Central memory CD8-positive, alpha-beta T cell (primary cell): Measurements from ENCODE around the gene INSM1.

Experiments used
- ATAC-seq: fragments of 150-1000 bp; cut with Tn5 transposase; replicated peaks from 2 replicates; pipeline ENCODE4 v1.10.0; 2022; ENCODE audit warnings: mild to moderate bottlenecking, moderate FRiP score, moderate number of reproducible peaks; ENCODE audit not compliant: poor library complexity, severe bottlenecking; ENCODE audit errors: extremely low read depth
- DNase-seq, 2 donors: peaks; one replicate each; pipeline ENCODE4 v3.0.0; 2021; ENCODE audit warnings: low spot score in 2 of 2
- H3K27ac Mint-ChIP-seq: one replicate; pipeline ENCODE4 v1.8.0; 2022; ENCODE audit warnings: low read depth, mild to moderate bottlenecking, moderate library complexity, mixed read lengths
- H3K27me3 Mint-ChIP-seq: one replicate; pipeline ENCODE4 v1.8.0; 2022; ENCODE audit warnings: mixed read lengths
- H3K36me3 Mint-ChIP-seq: one replicate; pipeline ENCODE4 v1.8.0; 2022; ENCODE audit warnings: mild to moderate bottlenecking, moderate library complexity, mixed read lengths; ENCODE audit not compliant: insufficient read depth
- H3K4me1 Mint-ChIP-seq: one replicate; pipeline ENCODE4 v1.8.0; 2022; ENCODE audit warnings: mixed read lengths
- H3K4me3 Mint-ChIP-seq: one replicate; pipeline ENCODE4 v1.8.0; 2022; ENCODE audit warnings: mild to moderate bottlenecking, moderate library complexity, mixed read lengths
- H3K9me3 Mint-ChIP-seq: one replicate; pipeline ENCODE4 v1.8.0; 2022; ENCODE audit warnings: mixed read lengths

INSM1 gene

GRCh38 chr20:20386192-20386591 lies 18.3 kb downstream of the INSM1 start:
- no peak overlapping the region for H3K4me3 Mint-ChIP-seq
- no peaks in the 10 kb centered on the region for H3K4me1 Mint-ChIP-seq
- DNase-seq (no peak), ATAC-seq (no peak)
- peaks cover 8% of the 10 kb centered on the region for H3K36me3 Mint-ChIP-seq
- peaks cover 11% of the 10 kb centered on the region for H3K27me3 Mint-ChIP-seq
- no peak overlapping the region for H3K27ac Mint-ChIP-seq
- no peaks in the 10 kb centered on the region for H3K9me3 Mint-ChIP-seq

DNA sequence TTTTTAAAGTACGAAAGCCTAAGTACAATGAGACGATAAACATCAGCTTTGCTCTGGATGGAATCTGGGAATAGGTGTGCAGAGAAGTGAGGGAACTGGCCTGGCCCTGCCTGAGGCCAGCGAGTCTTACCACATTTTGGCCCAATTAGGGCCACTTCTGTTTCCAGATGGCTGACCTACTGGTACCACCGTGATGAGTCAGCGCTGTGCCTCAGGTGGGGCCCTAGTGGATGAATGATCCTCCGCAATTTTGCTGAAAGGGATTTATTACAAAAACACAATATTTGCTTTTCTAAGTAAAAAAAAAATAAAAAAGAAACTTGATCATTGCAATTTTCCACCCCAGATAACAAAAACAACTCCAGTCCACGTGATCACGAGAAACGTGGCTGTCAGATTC lies 22.5 kb downstream of the INSM1 start:
- Mint-ChIP-seq H3K27me3 (no peaks in the 10 kb centered on the region), H3K36me3 (peaks cover 18% of the 10 kb centered on the region), H3K27ac (no peak overlapping the region), H3K4me1 (no peaks in the 10 kb centered on the region), H3K9me3 (no peaks in the 10 kb centered on the region), H3K4me3 (no peak overlapping the region)
- DNase-seq (no peak), ATAC-seq (no peak)

GRCh38 chr20:20391115-20391514 lies 23.2 kb downstream of the INSM1 start:
- H3K4me1 Mint-ChIP-seq, result no peaks in the 10 kb centered on the region
- H3K27me3 Mint-ChIP-seq, result no peaks in the 10 kb centered on the region
- H3K36me3 Mint-ChIP-seq, result peaks cover 18% of the 10 kb centered on the region
- no peak for DNase-seq
- no peak overlapping the region for H3K4me3 Mint-ChIP-seq
- H3K27ac Mint-ChIP-seq, result no peak overlapping the region
- ATAC-seq, result no peak
- no peaks in the 10 kb centered on the region for H3K9me3 Mint-ChIP-seq

GRCh38 chr20:20391766-20392165 lies 23.9 kb downstream of the INSM1 start:
- no peaks in the 10 kb centered on the region for H3K27me3 Mint-ChIP-seq
- H3K36me3 Mint-ChIP-seq, result peaks cover 18% of the 10 kb centered on the region
- no peaks in the 10 kb centered on the region for H3K9me3 Mint-ChIP-seq
- ATAC-seq (no peak), DNase-seq (no peak)
- no peak overlapping the region for H3K27ac Mint-ChIP-seq
- H3K4me3 Mint-ChIP-seq, result no peak overlapping the region
- H3K4me1 Mint-ChIP-seq, result no peaks in the 10 kb centered on the region

- H3K9me3 Mint-ChIP-seq, result no peaks in the 10 kb centered on the region
- no peaks in the 10 kb centered on the region for H3K4me1 Mint-ChIP-seq
- H3K27ac Mint-ChIP-seq, result peak overlapping the region; percentile 69
- DNase-seq (no peak), ATAC-seq (no peak)
- peaks cover 18% of the 10 kb centered on the region for H3K36me3 Mint-ChIP-seq
- no peak overlapping the region for H3K4me3 Mint-ChIP-seq
- H3K27me3 Mint-ChIP-seq, result no peaks in the 10 kb centered on the region
Measured at GRCh38 chr20:20393207-20394120, 25.6 kb downstream of the INSM1 start.

DNA sequence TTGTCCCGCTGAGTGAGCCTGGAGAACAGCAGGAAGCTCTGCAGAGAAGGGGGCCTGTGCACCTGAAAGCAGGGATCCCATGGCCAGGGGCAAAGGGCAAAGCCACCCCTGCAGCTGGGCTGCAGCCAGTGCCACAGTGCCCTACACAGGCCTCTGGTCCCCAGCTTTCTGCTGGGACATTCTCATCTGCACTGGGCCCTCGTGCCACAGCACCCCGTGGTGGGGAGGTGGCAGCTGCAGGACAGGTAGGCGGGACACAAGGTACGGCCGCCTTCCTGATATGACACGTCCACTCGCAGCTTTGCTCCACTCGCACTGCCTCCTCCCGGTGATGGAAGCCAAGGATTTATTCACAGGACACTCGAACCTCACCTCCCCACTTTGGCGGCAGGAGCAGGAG lies 27.2 kb downstream of the INSM1 start:
- ATAC-seq (no peak), DNase-seq (no peak)
- H3K9me3 Mint-ChIP-seq, result no peaks in the 10 kb centered on the region
- H3K36me3 Mint-ChIP-seq, result peaks cover 16% of the 10 kb centered on the region
- H3K4me1 Mint-ChIP-seq, result no peaks in the 10 kb centered on the region
- H3K27me3 Mint-ChIP-seq, result no peaks in the 10 kb centered on the region
- peak overlapping the region; percentile 70 for H3K27ac Mint-ChIP-seq
- no peak overlapping the region for H3K4me3 Mint-ChIP-seq

DNA sequence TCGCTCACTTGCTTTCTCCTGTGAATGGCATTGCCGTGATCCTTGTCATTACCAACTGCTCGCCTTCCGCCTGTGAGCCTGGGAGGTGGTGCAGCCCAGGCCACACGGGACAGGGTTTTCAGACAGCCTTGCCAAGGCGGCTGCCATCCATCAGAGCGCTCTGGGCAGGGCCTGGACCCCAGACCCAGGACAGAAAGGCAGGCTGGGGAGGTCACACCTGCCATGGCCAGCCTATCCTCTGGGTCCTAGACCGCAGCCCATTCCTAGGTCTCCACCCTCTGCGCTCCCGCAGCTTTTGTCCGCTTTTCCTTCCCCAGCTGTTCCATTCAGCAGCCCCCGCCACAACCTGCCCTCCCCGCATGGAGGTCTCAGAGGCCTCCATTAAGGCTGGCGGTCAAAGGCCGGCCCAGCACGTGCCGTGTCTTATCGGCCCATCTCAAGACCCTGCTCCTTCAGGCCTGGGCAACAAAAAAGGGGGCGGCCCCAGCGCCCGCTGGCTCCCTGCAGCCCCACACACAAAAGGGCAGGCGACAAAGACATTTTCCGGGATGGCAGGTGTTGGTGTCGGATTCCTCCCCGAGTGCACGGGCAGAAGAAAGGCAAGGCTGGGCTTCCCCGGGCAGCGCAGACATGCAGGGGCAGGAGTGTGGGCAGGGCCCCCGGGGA lies 28.1 kb downstream of the INSM1 start:
- Mint-ChIP-seq H3K4me1 (no peaks in the 10 kb centered on the region), H3K4me3 (no peak overlapping the region), H3K27me3 (no peaks in the 10 kb centered on the region), H3K27ac (no peak overlapping the region), H3K36me3 (peaks cover 13% of the 10 kb centered on the region), H3K9me3 (no peaks in the 10 kb centered on the region)
- no peak for DNase-seq
- no peak for ATAC-seq

DNA sequence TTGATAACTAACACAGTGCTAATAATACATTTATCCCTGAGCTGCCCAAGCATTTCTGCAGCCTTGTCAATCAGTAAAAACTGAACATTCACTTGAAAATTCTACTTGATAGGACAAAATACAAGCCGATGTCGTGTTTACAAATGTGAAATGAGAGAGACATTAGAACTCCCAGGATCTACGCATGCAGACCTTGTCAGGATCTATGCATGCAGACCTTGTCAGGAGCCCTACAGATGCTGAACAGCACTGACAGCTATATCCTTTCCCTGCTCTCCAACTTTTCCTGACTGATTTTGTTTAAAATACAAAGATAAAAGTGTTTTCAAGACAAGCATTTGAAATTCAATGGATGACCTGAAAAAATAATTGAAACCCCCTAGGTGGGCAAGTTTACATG lies 28.9 kb downstream of the INSM1 start:
- H3K27me3 Mint-ChIP-seq, result no peaks in the 10 kb centered on the region
- H3K27ac Mint-ChIP-seq, result no peak overlapping the region
- no peaks in the 10 kb centered on the region for H3K4me1 Mint-ChIP-seq
- no peak for ATAC-seq
- peaks cover 11% of the 10 kb centered on the region for H3K36me3 Mint-ChIP-seq
- H3K9me3 Mint-ChIP-seq, result no peaks in the 10 kb centered on the region
- no peak overlapping the region for H3K4me3 Mint-ChIP-seq
- DNase-seq, result no peak

GRCh38 chr20:20398123-20398522 lies 30.2 kb downstream of the INSM1 start:
- H3K36me3 Mint-ChIP-seq, result peaks cover 10% of the 10 kb centered on the region
- H3K27me3 Mint-ChIP-seq, result no peaks in the 10 kb centered on the region
- ATAC-seq, result no peak

DNA sequence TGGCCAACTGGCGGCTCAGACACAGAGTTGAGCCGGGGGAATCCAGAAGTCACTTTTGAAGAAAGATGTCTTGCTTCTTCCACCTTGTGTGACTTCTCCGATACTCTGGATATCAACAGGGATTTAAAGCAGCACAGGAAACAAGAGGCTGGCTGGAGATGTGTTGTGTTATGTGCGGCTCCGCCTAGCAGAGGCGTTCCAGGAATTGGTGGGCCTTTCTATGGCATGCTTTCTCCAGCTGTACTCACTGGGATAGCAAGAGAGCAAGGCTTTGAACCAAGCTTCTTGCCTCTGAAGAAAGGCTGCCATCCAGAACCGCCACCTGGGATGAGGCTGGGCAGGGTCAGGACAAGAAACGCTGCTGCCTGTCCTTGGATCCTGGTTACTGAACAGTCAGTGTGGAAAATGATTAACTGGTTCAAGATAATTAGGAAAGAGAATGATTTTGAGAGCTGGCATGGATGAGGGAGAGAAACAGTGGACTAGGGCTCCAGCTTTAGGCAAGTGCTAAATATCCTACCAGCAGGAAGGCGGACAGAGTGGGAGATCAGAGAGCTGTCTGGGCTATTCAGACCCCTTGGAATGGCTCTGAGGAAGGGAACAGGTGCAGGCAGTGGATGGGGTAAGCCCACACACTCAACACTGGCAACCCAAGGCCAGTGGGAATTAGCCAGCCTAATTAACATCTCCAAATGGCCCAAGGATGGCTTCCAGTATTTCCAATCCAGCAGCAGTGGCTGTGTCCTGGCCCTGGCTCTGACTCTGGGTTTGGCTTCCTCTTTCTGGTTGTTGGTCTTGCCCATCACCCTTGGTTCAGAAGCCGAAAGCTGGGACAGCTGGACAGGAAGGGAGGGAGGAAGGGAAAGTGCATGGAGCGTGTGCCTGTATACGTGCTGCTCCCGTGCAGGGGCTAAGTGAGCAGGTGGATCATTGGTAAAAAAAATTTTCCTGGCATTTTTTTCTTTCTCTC lies 31.9 kb downstream of the INSM1 start:
- Mint-ChIP-seq H3K9me3 (no peaks in the 10 kb centered on the region), H3K27ac (no peak overlapping the region), H3K4me3 (no peak overlapping the region), H3K4me1 (no peaks in the 10 kb centered on the region), H3K27me3 (no peaks in the 10 kb centered on the region), H3K36me3 (peaks cover 8% of the 10 kb centered on the region)
- ATAC-seq (no peak), DNase-seq (no peak)

More at GRCh38 chr20:20398123-20398522, 30.2 kb downstream of the INSM1 start:
- no peak for DNase-seq
- H3K9me3 Mint-ChIP-seq, result no peaks in the 10 kb centered on the region
- H3K27ac Mint-ChIP-seq, result no peak overlapping the region
- H3K4me1 Mint-ChIP-seq, result no peaks in the 10 kb centered on the region
- no peak overlapping the region for H3K4me3 Mint-ChIP-seq

- Mint-ChIP-seq H3K9me3 (no peaks in the 10 kb centered on the region), H3K27ac (no peak overlapping the region), H3K27me3 (no peaks in the 10 kb centered on the region), H3K36me3 (peaks cover 5% of the 10 kb centered on the region), H3K4me1 (no peaks in the 10 kb centered on the region), H3K4me3 (no peak overlapping the region)
- ATAC-seq (no peak), DNase-seq (no peak)
Measured at GRCh38 chr20:20401991-20402390, 34.1 kb downstream of the INSM1 start.

- Mint-ChIP-seq H3K4me3 (no peak overlapping the region), H3K9me3 (no peaks in the 10 kb centered on the region), H3K27me3 (no peaks in the 10 kb centered on the region), H3K36me3 (peaks cover 3% of the 10 kb centered on the region), H3K27ac (no peak overlapping the region), H3K4me1 (no peaks in the 10 kb centered on the region)
- DNase-seq (no peak), ATAC-seq (no peak)
Measured at GRCh38 chr20:20404633-20405032, 36.7 kb downstream of the INSM1 start.
